Mammary epithelial cell (primary cell): ENCODE measurements around the gene FRAS1.

Experiments
- CTCF ChIP-seq, 2 donors: IDR thresholded peaks in 1 of 2; conservative IDR thresholded peaks in 1 of 2; 2 replicates each; pipeline ENCODE4 v1.5.1; 2011 to 2012; ENCODE audit warnings: inconsistent platforms in 2 of 2, low read length in 2 of 2, mild to moderate bottlenecking in 2 of 2, control low read depth in 1 of 2, low read depth in 1 of 2; ENCODE audit not compliant: insufficient read depth in 1 of 2; ENCODE audit errors: extremely low read depth in 1 of 2
- EZH2 ChIP-seq: IDR thresholded peaks from 2 replicates; pipeline ENCODE4 v1.6.1; 2012; ENCODE audit warnings: low read length, inconsistent platforms, borderline replicate concordance

- no peak for TF ChIP-seq CTCF (conservative IDR thresholded peaks at IDR 0.05 in 1 of 2, IDR thresholded peaks at IDR 0.05 in 1 of 2; ENCODE audit: extremely low read depth in 1 of 2, insufficient read depth in 1 of 2, low read depth in 1 of 2, low read length in 2 of 2)
- no peak for TF ChIP-seq EZH2
Measured at GRCh38 chr4:78078101-78078500, 21.0 kb downstream of the FRAS1 start.
